Nephron progenitor cell (in vitro differentiated cells): ENCODE results near the gene NISCH.

Source experiments
- DNase-seq: peaks from one replicate; pipeline ENCODE4 v3.0.0; 2021
- H3K27ac Mint-ChIP-seq: 2 replicates; pipeline ENCODE4 v1.8.0; 2021; ENCODE audit warnings: mild to moderate bottlenecking, moderate library complexity, mixed read lengths
- H3K27me3 Mint-ChIP-seq: 2 replicates; pipeline ENCODE4 v1.8.0; 2021; ENCODE audit warnings: mild to moderate bottlenecking, low read depth, mixed read lengths; ENCODE audit not compliant: poor library complexity
- H3K36me3 Mint-ChIP-seq: 2 replicates; pipeline ENCODE4 v1.8.0; 2021; ENCODE audit warnings: low read depth, mixed read lengths
- H3K4me1 Mint-ChIP-seq: 2 replicates; pipeline ENCODE4 v1.8.0; 2021; ENCODE audit warnings: mixed read lengths
- H3K4me3 Mint-ChIP-seq: 2 replicates; pipeline ENCODE4 v1.8.0; 2021; ENCODE audit warnings: mild to moderate bottlenecking, moderate library complexity, mixed read lengths
- H3K9me3 Mint-ChIP-seq: 2 replicates; pipeline ENCODE4 v1.8.0; 2021; ENCODE audit warnings: mild to moderate bottlenecking, moderate library complexity, mixed read lengths
- CTCF ChIP-seq: fragments of 200-600 bp; sonication (generic); IDR thresholded peaks from 2 replicates; pipeline ENCODE4 v1.5.0; 2021; ENCODE audit warnings: antibody characterized with exemption

NISCH gene

GRCh38 chr3:52477796-52478095 lies 22.3 kb downstream of the NISCH start:
- Mint-ChIP-seq H3K9me3 (no peaks in the 10 kb centered on the region), H3K27me3 (peaks cover 2% of the 10 kb centered on the region), H3K4me3 (no peak overlapping the region), H3K4me1 (peaks cover 20% of the 10 kb centered on the region), H3K36me3 (peaks cover 83% of the 10 kb centered on the region), H3K27ac (peak overlapping the region; percentile 33)
- DNase-seq: no peak
- no peak for TF ChIP-seq CTCF

GRCh38 chr3:52479037-52479876 lies 23.9 kb downstream of the NISCH start:
- peak overlapping the region; percentile 58 for H3K27ac Mint-ChIP-seq
- H3K4me1 Mint-ChIP-seq: peaks cover 35% of the 10 kb centered on the region
- peaks cover 76% of the 10 kb centered on the region for H3K36me3 Mint-ChIP-seq
- no peak for TF ChIP-seq CTCF
- no peak overlapping the region for H3K4me3 Mint-ChIP-seq
- no peaks in the 10 kb centered on the region for H3K9me3 Mint-ChIP-seq
- DNase-seq: no peak
- H3K27me3 Mint-ChIP-seq: peaks cover 2% of the 10 kb centered on the region

- H3K27ac Mint-ChIP-seq: no peak overlapping the region
- H3K4me3 Mint-ChIP-seq: no peak overlapping the region
- DNase-seq: no peak
- no peak for TF ChIP-seq CTCF
- peaks cover 42% of the 10 kb centered on the region for H3K4me1 Mint-ChIP-seq
- H3K27me3 Mint-ChIP-seq: peaks cover 2% of the 10 kb centered on the region
- H3K36me3 Mint-ChIP-seq: peaks cover 72% of the 10 kb centered on the region
- H3K9me3 Mint-ChIP-seq: no peaks in the 10 kb centered on the region
These were observed 24.6 kb downstream of the NISCH start for GRCh38 chr3:52479877-52480575.

DNA sequence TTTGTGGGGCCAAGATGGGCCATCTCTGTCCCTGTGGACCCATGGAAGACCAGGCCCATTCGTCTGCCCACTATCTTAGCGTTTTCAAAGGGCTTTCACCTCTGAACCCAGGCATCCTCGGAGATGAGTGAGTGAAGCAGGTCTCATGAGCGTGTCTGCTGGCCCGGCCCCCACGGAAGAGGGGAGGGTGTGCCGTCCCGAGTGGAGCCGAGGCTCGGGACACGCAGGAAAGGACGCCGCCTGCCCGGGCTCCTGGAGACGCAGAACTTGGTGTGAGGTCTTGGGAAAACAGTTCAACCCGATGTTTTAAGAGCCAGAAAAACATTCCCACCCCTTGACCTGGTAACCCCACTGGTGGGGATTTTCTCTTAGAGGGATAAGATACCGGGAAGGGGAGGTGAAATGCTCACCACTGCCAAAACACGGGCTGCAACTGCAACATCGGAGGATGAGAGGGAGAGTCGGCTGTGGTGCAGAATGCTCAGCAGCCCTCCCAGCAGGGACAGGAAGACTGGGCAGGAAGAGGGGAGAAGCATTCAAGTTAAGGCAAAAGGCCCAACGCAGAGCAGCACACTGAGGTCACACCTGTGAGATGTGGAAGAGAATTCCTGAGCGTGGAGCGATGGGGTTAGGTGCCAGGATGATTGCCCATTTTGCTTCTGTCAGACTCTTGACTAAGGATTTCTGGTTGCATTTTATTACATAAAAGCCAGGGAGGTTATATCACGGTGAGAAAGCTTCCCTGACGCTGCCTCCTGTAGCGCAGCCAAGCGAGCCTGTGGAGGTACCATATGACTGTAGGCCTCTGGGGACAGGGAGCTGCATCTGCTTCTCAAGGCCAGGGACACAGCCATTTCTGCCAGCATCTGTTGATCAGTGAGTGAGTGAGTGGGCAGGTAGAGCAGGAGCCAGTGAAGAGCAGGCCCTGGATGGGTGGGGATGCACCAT lies 25.6 kb downstream of the NISCH start:
- peak overlapping the region; percentile 78 for H3K27ac Mint-ChIP-seq
- DNase-seq: no peak
- H3K27me3 Mint-ChIP-seq: peaks cover 2% of the 10 kb centered on the region
- H3K4me3 Mint-ChIP-seq: no peak overlapping the region
- no peaks in the 10 kb centered on the region for H3K9me3 Mint-ChIP-seq
- no peak for TF ChIP-seq CTCF
- peaks cover 72% of the 10 kb centered on the region for H3K36me3 Mint-ChIP-seq
- H3K4me1 Mint-ChIP-seq: peaks cover 44% of the 10 kb centered on the region

GRCh38 chr3:52481819-52482521 lies 26.6 kb downstream of the NISCH start:
- H3K4me1 Mint-ChIP-seq: peaks cover 44% of the 10 kb centered on the region
- H3K4me3 Mint-ChIP-seq: no peak overlapping the region
- peak; percentile 32 for TF ChIP-seq CTCF
- H3K36me3 Mint-ChIP-seq: peaks cover 66% of the 10 kb centered on the region
- no peaks in the 10 kb centered on the region for H3K27me3 Mint-ChIP-seq
- DNase-seq: peak; percentile 49
- no peaks in the 10 kb centered on the region for H3K9me3 Mint-ChIP-seq
- H3K27ac Mint-ChIP-seq: peak overlapping the region; percentile 78
